Mesothelial cell of epicardium (in vitro differentiated cells): ENCODE results near the gene WWP2. TPM values are rescaled to one million over a fixed set of nuclear protein-coding genes. Genes with fewer than 3 reads are reported as not detected.
A peak's percentile ranks its signal among the peaks of the same experiment; 100 is the strongest.
"Not testable (repeated sequence)": the region's sequence is repeated elsewhere in the genome, so short reads cannot be mapped to it uniquely, and the experiment has no call there.

Experiments used
- DNase-seq, 2 experiments: peaks; one replicate each; pipeline ENCODE4 v3.0.0; 2021; ENCODE audit warnings: low spot score in 2 of 2; ENCODE audit not compliant: unreplicated experiment in 2 of 2
- H3K27ac Mint-ChIP-seq: 2 replicates; pipeline ENCODE4 v1.8.0; 2021; ENCODE audit warnings: mixed read lengths
- H3K27me3 Mint-ChIP-seq: 2 replicates; pipeline ENCODE4 v1.8.0; 2021; ENCODE audit warnings: low read depth, mixed read lengths
- H3K36me3 Mint-ChIP-seq: 2 replicates; pipeline ENCODE4 v1.8.0; 2021; ENCODE audit warnings: mixed read lengths
- H3K4me1 Mint-ChIP-seq: 2 replicates; pipeline ENCODE4 v1.8.0; 2021; ENCODE audit warnings: mixed read lengths
- H3K4me3 Mint-ChIP-seq: 2 replicates; pipeline ENCODE4 v1.8.0; 2021; ENCODE audit warnings: mild to moderate bottlenecking, moderate library complexity, mixed read lengths
- H3K9me3 Mint-ChIP-seq: 2 replicates; pipeline ENCODE4 v1.8.0; 2021; ENCODE audit warnings: mixed read lengths
- microRNA-seq: library from miRNA; unstranded; fragments of <30 nt; microRNA quantifications from one replicate; pipeline ENCODE4 v1.2.0, GENCODE V29; 2021; ENCODE audit warnings: inconsistent platforms, mixed read lengths
- total RNA-seq: library from RNA; stranded (reverse); gene quantifications from 3 replicates; pipeline ENCODE4 v1.2.1, GENCODE V29; 2021

Gene WWP2
- total RNA-seq, 1 donor from 2014 or later: 39.6 TPM

- H3K27ac Mint-ChIP-seq, H3K27me3 Mint-ChIP-seq, H3K36me3 Mint-ChIP-seq, H3K9me3 Mint-ChIP-seq, DNase-seq, H3K4me1 Mint-ChIP-seq, H3K4me3 Mint-ChIP-seq: not testable (repeated sequence)
Measured at GRCh38 chr16:69952572-69953355, 190.6 kb downstream of the WWP2 start.

GRCh38 chr16:69954241-69954640, 192.1 kb downstream of the WWP2 start:
- H3K36me3 Mint-ChIP-seq, H3K9me3 Mint-ChIP-seq, H3K27me3 Mint-ChIP-seq, H3K4me1 Mint-ChIP-seq, DNase-seq, H3K4me3 Mint-ChIP-seq, H3K27ac Mint-ChIP-seq: not testable (repeated sequence)

GRCh38 chr16:69963312-69963711, 201.2 kb downstream of the WWP2 start:
- not testable (repeated sequence) for H3K27ac Mint-ChIP-seq, H3K36me3 Mint-ChIP-seq, H3K4me3 Mint-ChIP-seq, H3K4me1 Mint-ChIP-seq, DNase-seq, H3K27me3 Mint-ChIP-seq, H3K9me3 Mint-ChIP-seq

- H3K4me3 Mint-ChIP-seq: peak overlapping the region; percentile 26
- not testable (repeated sequence) for H3K9me3 Mint-ChIP-seq, DNase-seq, H3K4me1 Mint-ChIP-seq, H3K36me3 Mint-ChIP-seq, H3K27me3 Mint-ChIP-seq, H3K27ac Mint-ChIP-seq
Measured at GRCh38 chr16:69964960-69965660, 203.0 kb downstream of the WWP2 start.

- H3K36me3 Mint-ChIP-seq, H3K27ac Mint-ChIP-seq, H3K9me3 Mint-ChIP-seq, H3K4me1 Mint-ChIP-seq, DNase-seq, H3K27me3 Mint-ChIP-seq: not testable (repeated sequence)
- H3K4me3 Mint-ChIP-seq: peak overlapping the region; percentile 61
Measured at GRCh38 chr16:69965661-69966054, 203.5 kb downstream of the WWP2 start.

GRCh38 chr16:69967688-69968087, 205.6 kb downstream of the WWP2 start:
- H3K4me3 Mint-ChIP-seq, H3K27me3 Mint-ChIP-seq, H3K27ac Mint-ChIP-seq, H3K9me3 Mint-ChIP-seq, H3K4me1 Mint-ChIP-seq, DNase-seq, H3K36me3 Mint-ChIP-seq: not testable (repeated sequence)

- not testable (repeated sequence) for H3K9me3 Mint-ChIP-seq, DNase-seq, H3K36me3 Mint-ChIP-seq, H3K4me3 Mint-ChIP-seq, H3K27me3 Mint-ChIP-seq, H3K4me1 Mint-ChIP-seq, H3K27ac Mint-ChIP-seq
Measured at GRCh38 chr16:69968125-69968524, 206.0 kb downstream of the WWP2 start.

- H3K4me1 Mint-ChIP-seq: not testable (repeated sequence)
Measured at GRCh38 chr16:69969657-69970056, 207.5 kb downstream of the WWP2 start.

GRCh38 chr16:69972120-69972519, 210.0 kb downstream of the WWP2 start:
- not testable (repeated sequence) for H3K27me3 Mint-ChIP-seq, H3K4me1 Mint-ChIP-seq, H3K9me3 Mint-ChIP-seq, H3K4me3 Mint-ChIP-seq, H3K27ac Mint-ChIP-seq, H3K36me3 Mint-ChIP-seq, DNase-seq

More at GRCh38 chr16:69969657-69970056, 207.5 kb downstream of the WWP2 start:
- H3K9me3 Mint-ChIP-seq, H3K36me3 Mint-ChIP-seq, H3K4me3 Mint-ChIP-seq, H3K27me3 Mint-ChIP-seq, DNase-seq, H3K27ac Mint-ChIP-seq: not testable (repeated sequence)

GRCh38 chr16:69972935-69973334, 210.8 kb downstream of the WWP2 start:
- not testable (repeated sequence) for H3K9me3 Mint-ChIP-seq, H3K36me3 Mint-ChIP-seq, H3K27me3 Mint-ChIP-seq, H3K27ac Mint-ChIP-seq, H3K4me3 Mint-ChIP-seq, DNase-seq, H3K4me1 Mint-ChIP-seq

GRCh38 chr16:69985196-69985595, 223.1 kb downstream of the WWP2 start:
- H3K9me3 Mint-ChIP-seq, H3K4me3 Mint-ChIP-seq, DNase-seq, H3K4me1 Mint-ChIP-seq, H3K27me3 Mint-ChIP-seq, H3K27ac Mint-ChIP-seq: not testable (repeated sequence)
- peaks cover 12% of the 10 kb centered on the region for H3K36me3 Mint-ChIP-seq

Small RNA genes lying within 50 kb of the gene (microRNA-seq; reads per million reads assigned to microRNA genes)
- 2,299 reads per million, percentile 85 among the genes with 10 or more reads in this experiment for gene MIR140

Other genes starting within 250 kb of the WWP2 start
- 82.7 to 92.5 TPM (median 90.6 TPM) in 3 replicates for gene NFAT5, start 196.4 kb upstream of the WWP2 start, total RNA-seq
- 30.9 to 33.3 TPM (median 31.8 TPM) in 3 replicates for gene NQO1, start 35.8 kb upstream of the WWP2 start, total RNA-seq
- gene NOB1, start 7.4 kb upstream of the WWP2 start, total RNA-seq: 52.9 to 59.4 TPM (median 56.1 TPM) in 3 replicates
- 2.2 to 2.4 TPM (median 2.4 TPM) in 3 replicates for gene CLEC18A, start 189.0 kb downstream of the WWP2 start, total RNA-seq